ENCODE measurements around the gene RASD2. TPM values are rescaled to one million over a fixed set of nuclear protein-coding genes. Genes with fewer than 3 reads are reported as not detected.

The RASD2 gene
- total RNA-seq, 1 experiment from 2014 or later = 2.4 TPM

DNA sequence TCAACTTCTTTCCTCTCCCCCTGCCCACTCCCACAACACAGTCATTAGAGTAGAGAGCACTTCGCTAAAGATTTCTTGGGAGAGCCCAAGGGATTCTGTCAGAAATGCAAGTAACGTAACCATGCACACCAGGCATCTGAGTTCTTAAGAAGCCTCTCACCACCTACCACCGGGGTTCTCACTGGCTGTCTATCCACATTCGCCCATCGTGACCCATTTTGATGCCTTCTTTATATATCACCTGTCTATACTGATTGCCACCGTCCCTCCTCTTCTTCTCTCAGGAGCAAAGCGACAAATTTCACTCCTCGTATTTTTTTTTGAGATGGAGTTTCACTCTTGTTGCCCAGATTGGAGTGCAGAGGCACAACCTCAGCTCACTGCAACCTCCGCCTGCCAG is 23.9 kb upstream of the RASD2 start (continued):
- TF ChIP-seq POLR2AphosphoS5 (IDR thresholded peaks at IDR 0.05; ENCODE audit: low read depth, low read length) = no peak
- no peak for TF ChIP-seq SIN3A (IDR thresholded peaks at IDR 0.05; ENCODE audit: low read depth)
- TF ChIP-seq TCF7L2 (IDR thresholded peaks at IDR 0.05; ENCODE audit: borderline replicate concordance, extremely low read depth, insufficient read depth, insufficient read length) = no peak
- no peak for TF ChIP-seq ELF1 (IDR thresholded peaks at IDR 0.05; ENCODE audit: borderline replicate concordance, low read depth)
- TF ChIP-seq SP1 (IDR thresholded peaks at IDR 0.05; ENCODE audit: low read depth) = no peak
- no peak for TF ChIP-seq EGR1 (IDR thresholded peaks at IDR 0.05; ENCODE audit: low read depth)
- TF ChIP-seq, protein P1, sequence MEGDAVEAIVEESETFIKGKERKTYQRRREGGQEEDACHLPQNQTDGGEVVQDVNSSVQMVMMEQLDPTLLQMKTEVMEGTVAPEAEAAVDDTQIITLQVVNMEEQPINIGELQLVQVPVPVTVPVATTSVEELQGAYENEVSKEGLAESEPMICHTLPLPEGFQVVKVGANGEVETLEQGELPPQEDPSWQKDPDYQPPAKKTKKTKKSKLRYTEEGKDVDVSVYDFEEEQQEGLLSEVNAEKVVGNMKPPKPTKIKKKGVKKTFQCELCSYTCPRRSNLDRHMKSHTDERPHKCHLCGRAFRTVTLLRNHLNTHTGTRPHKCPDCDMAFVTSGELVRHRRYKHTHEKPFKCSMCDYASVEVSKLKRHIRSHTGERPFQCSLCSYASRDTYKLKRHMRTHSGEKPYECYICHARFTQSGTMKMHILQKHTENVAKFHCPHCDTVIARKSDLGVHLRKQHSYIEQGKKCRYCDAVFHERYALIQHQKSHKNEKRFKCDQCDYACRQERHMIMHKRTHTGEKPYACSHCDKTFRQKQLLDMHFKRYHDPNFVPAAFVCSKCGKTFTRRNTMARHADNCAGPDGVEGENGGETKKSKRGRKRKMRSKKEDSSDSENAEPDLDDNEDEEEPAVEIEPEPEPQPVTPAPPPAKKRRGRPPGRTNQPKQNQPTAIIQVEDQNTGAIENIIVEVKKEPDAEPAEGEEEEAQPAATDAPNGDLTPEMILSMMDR (IDR thresholded peaks at IDR 0.05 in 2 of 3, conservative IDR thresholded peaks at IDR 0.05 in 1 of 3; ENCODE audit: borderline replicate concordance in 1 of 3, insufficient read depth in 1 of 3, low read depth in 2 of 3, low read length in 2 of 3) = no peak
- TF ChIP-seq, protein P2, sequence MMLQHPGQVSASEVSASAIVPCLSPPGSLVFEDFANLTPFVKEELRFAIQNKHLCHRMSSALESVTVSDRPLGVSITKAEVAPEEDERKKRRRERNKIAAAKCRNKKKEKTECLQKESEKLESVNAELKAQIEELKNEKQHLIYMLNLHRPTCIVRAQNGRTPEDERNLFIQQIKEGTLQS (IDR thresholded peaks at IDR 0.05) = no peak

DNA sequence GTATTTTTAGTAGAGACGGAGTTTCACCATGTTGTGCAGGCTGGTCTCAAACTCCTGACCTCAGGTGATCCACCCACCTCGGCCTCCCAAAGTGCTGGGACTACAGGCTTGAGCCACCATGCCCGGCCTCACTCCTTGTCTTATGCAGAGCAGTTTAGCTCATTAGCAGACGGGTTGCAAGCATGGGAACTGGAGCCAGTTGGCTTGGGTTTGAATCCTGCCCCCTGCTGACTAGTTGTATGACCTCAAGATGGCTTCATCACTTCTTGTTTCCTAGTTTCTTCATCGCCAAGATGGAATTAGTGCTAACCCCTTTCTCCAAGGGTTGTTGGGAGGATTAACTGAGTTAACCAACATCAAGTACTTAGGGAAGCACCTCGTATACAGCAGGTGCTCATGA is 23.4 kb upstream of the RASD2 start:
- CTCF ChIA-PET = no interaction called here
- Histone ChIP-seq H3K9me3 (ENCODE audit: control insufficient read depth in 1 of 2, insufficient read depth in 1 of 2, low read depth in 1 of 2, low read length in 2 of 2) (no peaks in the 10 kb centered on the region), H2AFZ (ENCODE audit: low read depth, low read length, poor library complexity, severe bottlenecking) (no peak overlapping the region), H4K20me1 (ENCODE audit: insufficient read depth) (no peaks in the 10 kb centered on the region), H3K79me2 (ENCODE audit: insufficient read depth, low read length) (no peaks in the 10 kb centered on the region), H3K4me3 (replicated peaks in 1 of 2; ENCODE audit: low read depth in 1 of 2, low read length in 2 of 2) (no peak overlapping the region), H3K9ac (ENCODE audit: low read length) (no peak overlapping the region), H3K27ac (ENCODE audit: low read depth, low read length) (no peak overlapping the region), H3K27me3 (ENCODE audit: insufficient read depth, low read length) (peaks cover 30% of the 10 kb centered on the region), H3K9me2 (ENCODE audit: insufficient read depth) (no peaks in the 10 kb centered on the region; the same call in 1 of the 2 replicates), H3K4me2 (ENCODE audit: low read length) (no peak overlapping the region), H3K4me1 (ENCODE audit: control insufficient read depth in 1 of 2, insufficient read depth in 2 of 2, low read length in 2 of 2) (no peaks in the 10 kb centered on the region; a peak in 1 of 4 replicates), H3K36me3 (ENCODE audit: control insufficient read depth in 1 of 2, insufficient read depth in 2 of 2, low read length in 2 of 2) (no peaks in the 10 kb centered on the region)
- POLR2A ChIA-PET = no interaction called here
- no peak for DNase-seq (ENCODE audit: low read depth, low spot score)
- RAD21 ChIA-PET (ENCODE audit: low non-redundant PET in 1 of 2, low total read pairs in 2 of 2, uncharacterized antibody in 2 of 2, unreplicated experiment in 2 of 2) = no interaction called here
- TF ChIP-seq JUND (IDR thresholded peaks at IDR 0.05) = no peak
- TF ChIP-seq, protein P1 (IDR thresholded peaks at IDR 0.05 in 2 of 3, conservative IDR thresholded peaks at IDR 0.05 in 1 of 3; ENCODE audit: borderline replicate concordance in 1 of 3, insufficient read depth in 1 of 3, low read depth in 2 of 3, low read length in 2 of 3) = peak in 1 of 3 experiments; percentile 15; a peak in 1 of 6 replicates
- BruUV-seq (replicated peaks) = no TSS peak
- no peak for ATAC-seq
- intact Hi-C loops (cut with micrococcal nuclease) = no loop called here

All from HCT116 (cell line).